ENCODE results near the gene SPINK8.
"Not testable (repeated sequence)": the region's sequence is repeated elsewhere in the genome, so short reads cannot be mapped to it uniquely, and the experiment has no call there.

The SPINK8 gene

DNA sequence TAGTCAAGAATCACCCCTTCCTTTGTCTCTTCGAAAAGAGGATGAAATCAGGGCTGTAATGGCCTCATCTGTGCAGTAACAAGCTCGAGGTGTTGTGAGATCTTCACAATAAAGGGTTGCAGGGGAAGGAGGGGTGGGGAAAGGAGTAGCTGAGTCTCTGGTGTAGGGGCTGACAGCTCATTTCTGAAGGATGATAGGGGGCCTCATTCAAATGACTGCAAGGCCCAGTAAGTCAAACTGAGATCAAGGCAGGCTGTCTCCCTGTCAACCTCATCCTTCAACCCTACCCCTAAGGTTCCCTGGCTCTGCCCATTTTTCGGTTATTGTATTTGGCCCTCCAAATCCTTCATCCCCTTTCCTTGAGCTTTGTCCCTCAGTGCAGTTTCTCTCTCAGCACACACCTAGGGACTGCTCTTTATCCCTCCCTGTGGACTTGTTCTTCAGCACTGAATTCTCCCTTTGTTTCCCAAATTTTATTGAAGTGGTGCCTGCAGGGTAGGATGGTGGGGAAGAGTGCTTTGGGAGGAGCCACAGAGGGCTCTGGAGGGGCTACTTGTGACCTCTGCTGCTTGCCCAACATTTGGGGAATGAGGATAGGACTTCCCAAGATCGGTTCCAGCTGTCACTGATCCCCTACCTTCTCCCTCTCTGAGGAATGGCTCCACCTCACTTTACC, 54.4 kb downstream of the SPINK8 start:
- no peak for DNase-seq (ENCODE audit: low read depth in 2 of 2)

DNA sequence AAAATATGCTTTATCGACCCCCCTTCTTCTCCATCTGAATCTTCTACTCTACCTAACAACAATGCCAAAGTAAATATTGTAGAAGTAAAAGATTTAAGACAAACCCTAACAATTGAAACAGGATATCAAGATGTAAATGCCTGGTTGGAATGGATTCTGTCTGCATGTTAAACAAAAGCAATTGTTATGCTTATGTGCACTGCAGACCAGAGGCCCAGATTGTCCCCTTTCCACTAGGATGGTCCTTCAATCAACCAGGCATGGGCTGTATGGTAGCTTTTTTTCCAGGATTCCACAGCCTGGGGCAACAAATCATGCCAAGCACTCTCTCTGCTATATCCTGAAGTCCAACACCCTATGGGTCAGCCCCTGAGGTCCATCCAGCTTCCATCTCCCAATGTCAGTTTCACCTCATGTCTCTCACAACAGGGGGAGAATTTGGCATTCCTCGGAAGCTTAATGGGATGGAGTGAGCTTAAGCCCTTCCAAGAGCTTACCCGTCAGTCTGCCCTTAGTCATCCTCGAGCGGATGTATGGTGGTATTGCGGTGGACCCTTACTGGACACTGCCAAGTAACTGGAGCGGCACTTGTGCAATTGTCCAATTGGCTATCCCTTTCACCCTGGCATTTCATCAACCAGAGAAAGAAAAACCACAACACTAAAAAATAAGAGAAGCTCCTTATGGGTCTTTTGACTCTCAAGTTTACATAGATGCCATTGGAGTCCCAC, 56.4 kb downstream of the SPINK8 start:
- no peak for DNase-seq (ENCODE audit: low read depth in 2 of 2)

DNA sequence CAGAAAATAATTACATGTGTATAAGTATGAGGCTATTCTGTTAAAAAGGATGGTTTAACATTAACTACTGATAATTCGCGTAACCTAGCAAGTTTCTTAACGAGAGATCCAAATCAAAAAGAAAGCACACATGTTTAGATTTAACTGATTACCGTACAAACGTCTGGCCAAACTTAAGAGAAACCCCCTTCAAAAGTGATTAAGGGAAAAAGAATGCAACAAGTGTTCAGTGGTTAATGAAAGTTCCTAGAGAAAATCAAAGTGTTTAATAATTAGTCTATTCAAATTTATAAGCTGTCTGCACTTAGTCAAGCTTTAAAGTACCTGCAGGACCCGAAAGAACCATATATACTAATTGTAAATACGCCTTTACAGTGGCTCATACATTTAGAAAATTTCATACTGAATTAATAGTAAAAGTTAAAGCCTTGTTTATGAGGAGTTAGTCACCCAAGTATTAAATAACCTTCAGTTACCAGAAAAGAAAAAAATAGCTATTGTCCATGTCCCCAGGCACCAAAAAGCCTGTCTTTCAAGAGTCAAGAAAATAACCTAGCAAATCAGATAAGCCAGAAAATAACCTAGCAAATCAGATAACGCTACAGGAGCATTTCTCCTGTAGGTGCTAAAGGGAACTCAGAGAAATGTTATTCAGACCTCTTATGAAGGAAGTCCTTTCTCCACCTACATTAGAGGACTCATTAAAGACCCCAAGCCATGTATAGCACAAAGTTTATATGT, 58.0 kb downstream of the SPINK8 start:
- DNase-seq (ENCODE audit: low read depth in 2 of 2), result no peak

DNA sequence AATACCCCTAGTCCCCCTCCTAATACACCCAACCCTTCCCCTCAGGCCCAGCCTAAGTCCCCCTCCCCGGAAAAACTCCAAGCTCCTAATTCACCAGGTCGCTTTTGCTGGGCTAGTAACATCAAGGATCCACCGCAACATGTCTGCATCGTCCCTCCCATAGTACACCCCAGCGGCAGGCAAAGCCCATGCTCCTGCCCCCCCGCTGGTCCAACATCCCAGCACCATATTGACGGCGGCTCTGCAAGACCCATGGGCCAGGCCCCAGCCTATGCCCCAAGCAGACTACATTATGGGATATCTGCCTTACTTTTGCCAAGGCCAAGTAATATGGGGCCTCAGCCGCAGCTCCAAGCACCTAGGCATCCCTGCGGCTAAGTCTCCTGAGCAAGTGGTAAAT, 59.0 kb downstream of the SPINK8 start:
- DNase-seq (ENCODE audit: low read depth in 2 of 2), result no peak

DNA sequence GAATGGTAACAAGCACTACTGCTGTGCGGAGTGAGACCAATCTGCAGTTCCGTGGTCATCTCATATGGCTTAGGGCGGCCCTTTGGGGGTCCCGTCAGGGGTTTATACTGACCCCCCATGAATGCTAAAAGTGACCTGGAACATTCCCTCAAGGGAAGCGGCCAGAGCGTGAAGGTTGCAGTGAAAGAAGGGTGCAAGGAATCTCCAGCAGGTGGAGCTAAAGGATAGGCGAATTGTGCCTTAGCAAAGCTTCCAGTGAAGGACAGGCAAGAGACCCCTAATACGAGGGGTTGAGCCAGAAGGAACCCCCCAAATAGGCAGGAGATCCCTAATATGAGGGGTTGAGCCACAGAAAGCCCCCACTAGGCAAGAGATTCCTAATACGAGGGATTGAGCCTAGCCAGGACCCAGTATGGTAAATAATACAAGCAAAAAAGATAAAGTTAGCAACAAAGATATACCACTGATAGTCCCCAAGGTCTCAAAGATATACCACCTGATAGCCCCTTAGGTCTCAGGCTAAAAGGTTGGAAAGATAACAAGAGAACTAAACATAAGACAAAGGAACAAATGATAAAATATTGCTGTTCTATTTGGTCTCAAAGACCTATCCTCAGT, 59.8 kb downstream of the SPINK8 start:
- peak in 1 of 2 donors; percentile 38 for DNase-seq (ENCODE audit: low read depth in 2 of 2)

DNA sequence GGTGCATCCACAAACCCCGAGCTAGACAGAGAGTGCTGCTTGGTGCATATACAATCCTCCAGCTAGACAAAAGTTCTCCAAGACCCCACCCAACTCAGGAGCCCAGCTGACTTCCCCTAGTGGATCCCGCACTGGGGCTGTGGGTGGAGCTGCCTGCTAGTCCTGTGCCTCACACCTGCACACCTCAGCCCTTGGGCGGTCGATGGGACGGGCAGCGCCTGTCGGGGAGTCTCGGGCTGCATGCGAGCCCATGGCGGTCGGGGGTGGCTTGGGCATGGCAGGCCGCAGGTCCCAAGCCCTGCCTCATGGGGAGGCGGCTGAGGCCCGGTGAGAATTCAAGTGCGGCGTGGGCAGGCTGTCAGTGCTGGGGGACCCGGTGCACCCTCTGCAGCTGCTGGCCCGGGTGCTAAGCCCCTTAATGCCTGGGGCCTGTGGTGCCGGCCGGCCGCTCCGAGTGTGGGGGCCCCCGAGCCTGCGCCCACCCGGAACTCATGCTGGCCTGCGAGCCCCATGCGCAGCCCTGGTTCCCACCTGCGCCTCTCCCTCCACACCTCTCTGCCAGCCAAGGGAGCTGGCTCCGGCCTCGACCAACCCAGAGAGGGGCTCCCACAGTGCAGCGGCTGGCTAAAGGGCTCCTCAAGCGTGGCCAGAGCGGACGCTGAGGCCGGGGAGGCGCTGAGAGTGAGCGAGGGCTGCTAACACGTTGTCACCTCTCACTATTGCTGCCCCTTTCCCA, 61.5 kb downstream of the SPINK8 start:
- no peak for DNase-seq (ENCODE audit: low read depth in 2 of 2)

DNA sequence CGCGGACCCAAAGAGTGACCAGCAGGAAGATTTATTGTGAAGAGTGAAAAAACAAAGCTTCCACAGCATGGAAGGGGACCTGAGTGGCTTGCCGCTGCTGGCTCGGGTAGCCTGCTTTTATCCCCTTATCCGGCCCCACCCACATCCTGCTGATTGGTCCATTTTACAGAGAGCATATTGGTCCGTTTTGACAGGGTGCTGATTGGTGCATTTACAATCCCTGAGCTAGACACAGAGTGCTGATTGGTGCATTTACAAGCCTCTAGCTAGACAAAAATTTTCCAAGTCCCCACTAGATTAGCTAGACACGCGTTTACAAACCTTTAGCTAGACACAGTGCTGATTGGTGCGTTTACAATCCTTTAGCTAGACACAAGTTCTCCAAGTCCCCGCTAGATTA, 62.2 kb downstream of the SPINK8 start:
- not testable (repeated sequence) for DNase-seq (ENCODE audit: low read depth in 2 of 2)

DNA sequence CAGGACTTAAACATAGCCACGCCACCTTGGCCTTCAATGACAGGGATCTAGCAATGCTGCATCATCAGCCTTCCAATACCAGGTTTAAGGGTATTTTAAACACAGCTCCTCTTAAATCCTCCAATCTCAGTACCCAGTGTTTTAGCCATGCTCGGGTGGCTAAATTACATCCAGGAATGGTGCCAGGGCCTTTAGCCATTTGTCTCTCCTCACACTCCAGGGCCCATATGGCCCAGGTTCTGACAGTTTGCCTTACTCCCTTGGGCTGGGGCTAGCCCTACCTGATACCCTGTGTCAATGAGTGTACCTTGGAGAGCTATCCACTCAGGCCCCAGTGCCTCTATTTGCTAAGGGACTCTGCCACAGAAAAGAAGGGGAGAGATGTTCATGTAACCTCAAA, 63.2 kb downstream of the SPINK8 start:
- DNase-seq (ENCODE audit: low read depth in 2 of 2), result no peak

DNA sequence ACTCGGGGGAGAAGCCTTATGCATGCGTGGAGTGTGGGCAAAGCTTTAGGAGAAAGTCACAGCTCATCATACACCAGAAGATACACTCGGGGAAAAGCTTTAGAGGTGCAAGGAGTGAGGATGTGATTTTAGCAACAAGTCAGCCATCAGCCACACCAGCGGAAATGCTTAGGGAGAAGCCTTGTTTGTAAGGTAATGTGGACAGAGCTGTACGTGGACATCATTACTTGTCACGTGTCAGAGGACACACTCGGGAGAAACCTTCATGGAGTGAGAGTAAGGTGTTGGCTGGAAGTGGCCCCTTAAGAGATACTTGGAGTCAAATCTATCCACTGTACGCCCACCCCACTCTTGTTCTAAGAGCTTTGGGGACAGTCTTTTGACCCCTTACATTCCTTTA, 63.9 kb downstream of the SPINK8 start:
- DNase-seq (ENCODE audit: low read depth in 2 of 2), result no peak

DNA sequence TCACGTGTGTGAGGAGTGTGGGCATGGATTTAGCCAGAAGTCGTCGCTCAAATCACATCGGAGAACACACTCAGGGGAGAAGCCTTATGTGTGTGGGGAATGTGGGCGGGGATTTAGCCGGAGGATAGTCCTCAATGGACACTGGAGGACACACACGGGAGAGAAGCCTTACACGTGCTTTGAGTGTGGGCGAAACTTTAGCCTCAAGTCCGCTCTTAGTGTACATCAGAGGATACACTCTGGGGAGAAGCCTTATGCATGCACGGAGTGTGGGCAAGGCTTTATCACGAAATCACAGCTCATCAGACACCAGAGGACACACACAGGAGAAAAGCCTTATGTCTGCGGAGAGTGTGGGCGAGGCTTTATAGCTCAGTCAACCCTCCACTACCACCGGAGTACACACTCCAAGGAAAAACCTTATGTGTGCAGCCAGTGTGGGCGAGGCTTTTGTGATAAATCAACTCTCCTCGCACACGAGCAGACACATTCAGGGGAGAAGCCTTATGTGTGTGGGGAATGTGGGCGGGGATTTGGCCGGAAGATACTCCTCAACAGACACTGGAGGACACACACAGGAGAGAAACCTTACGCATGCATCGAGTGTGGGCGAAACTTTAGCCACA, 64.4 kb downstream of the SPINK8 start:
- DNase-seq (ENCODE audit: low read depth in 2 of 2), result peak; percentile 65 to 66

DNA sequence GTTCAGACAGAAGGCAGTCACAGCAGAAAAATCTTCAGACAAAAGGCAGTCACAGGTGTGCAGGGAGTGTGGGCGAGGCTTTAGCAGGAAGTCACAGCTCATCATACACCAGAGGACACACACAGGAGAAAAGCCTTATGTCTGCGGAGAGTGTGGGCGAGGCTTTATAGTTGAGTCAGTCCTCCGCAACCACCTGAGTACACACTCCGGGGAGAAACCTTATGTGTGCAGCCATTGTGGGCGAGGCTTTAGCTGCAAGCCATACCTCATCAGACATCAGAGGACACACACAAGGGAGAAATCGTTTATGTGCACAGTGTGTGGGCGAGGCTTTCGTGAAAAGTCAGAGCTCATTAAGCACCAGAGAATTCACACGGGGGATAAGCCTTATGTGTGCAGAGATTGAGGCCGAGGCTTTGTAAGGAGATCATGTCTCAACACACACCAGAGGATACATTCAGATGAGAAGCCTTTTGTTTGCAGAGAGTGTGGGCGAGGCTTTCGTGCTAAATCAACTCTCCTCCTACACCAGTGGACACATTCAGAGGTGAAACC, 65.0 kb downstream of the SPINK8 start:
- DNase-seq (ENCODE audit: low read depth in 2 of 2), result peak; percentile 89 to 91

DNA sequence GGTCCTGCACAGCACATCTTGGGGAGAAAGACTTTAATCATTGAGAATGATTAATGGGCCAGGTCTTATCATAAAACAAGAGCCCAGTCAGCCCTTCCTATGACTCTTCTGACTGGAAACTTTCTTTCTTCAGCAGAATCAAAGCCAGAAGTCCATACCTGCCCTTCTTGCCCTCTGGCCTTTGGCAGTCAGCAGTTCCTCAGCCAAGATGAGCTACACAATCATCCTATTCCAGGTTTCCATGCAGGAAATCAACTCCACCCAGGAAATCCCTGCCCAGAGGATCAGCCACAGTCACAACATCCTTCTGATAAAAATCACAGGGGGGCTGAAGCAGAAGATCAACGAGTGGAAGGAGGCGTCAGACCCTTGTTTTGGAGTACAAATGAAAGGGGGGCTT, 65.7 kb downstream of the SPINK8 start:
- DNase-seq (ENCODE audit: low read depth in 2 of 2), result no peak

DNA sequence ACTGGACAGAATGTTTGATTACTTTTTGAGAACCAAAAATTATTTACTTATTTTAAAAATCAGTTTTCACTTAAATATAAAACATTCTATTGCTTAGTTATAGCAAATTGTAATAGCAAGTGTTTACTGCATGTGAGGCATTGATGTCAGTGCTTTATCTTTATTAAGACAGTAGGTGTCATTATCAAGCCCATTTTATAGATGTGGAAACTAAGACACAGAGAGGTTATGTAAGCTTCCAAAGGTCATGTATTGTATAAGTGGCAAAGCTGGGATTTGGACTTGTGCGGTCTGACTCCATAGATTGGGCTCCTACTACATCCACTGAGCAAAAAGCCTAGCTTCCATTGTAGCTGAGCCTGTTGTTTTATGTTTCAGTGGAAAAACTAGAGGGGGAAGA, 74.9 kb downstream of the SPINK8 start:
- no peak for DNase-seq (ENCODE audit: low read depth in 2 of 2)

All from stimulated activated CD4-positive, alpha-beta T cell treated with anti-CD3 and anti-CD28 coated beads, Interleukin-15, amount 100 ng/mL, for 48 hours (primary cell).